Stimulated activated CD8-positive, alpha-beta memory T cell treated with anti-CD3 and anti-CD28 coated beads, Interleukin-12 subunit alpha, Interleukin-12 subunit beta, amount 100 ng/mL, for 24 hours (primary cell): ENCODE results near the gene ERBB4.
"Not testable (repeated sequence)": the region's sequence is repeated elsewhere in the genome, so short reads cannot be mapped to it uniquely, and the experiment has no call there.

Experiments
- DNase-seq: peaks from one replicate; pipeline ENCODE4 v3.0.0-alpha.2; 2020; ENCODE audit errors: extremely low read depth

The ERBB4 gene

GRCh38 chr2:212299333-212299732 lies 239.3 kb downstream of the ERBB4 start:
- no peak for DNase-seq

GRCh38 chr2:212295571-212295970 lies 243.0 kb downstream of the ERBB4 start:
- no peak for DNase-seq

- no peak for DNase-seq
Measured at GRCh38 chr2:212294816-212295215, 243.8 kb downstream of the ERBB4 start.

GRCh38 chr2:212289301-212289700 lies 249.3 kb downstream of the ERBB4 start:
- DNase-seq, result no peak

- DNase-seq, result no peak
Measured at GRCh38 chr2:212288308-212288707, 250.3 kb downstream of the ERBB4 start.

GRCh38 chr2:212284166-212284565 lies 254.4 kb downstream of the ERBB4 start:
- no peak for DNase-seq

GRCh38 chr2:212282671-212283261 lies 255.8 kb downstream of the ERBB4 start:
- DNase-seq, result no peak

GRCh38 chr2:212276813-212277212 lies 261.8 kb downstream of the ERBB4 start:
- DNase-seq, result no peak

GRCh38 chr2:212274215-212274614 lies 264.4 kb downstream of the ERBB4 start:
- DNase-seq, result no peak

- no peak for DNase-seq
Measured at GRCh38 chr2:212271583-212271982, 267.0 kb downstream of the ERBB4 start.

GRCh38 chr2:212269005-212269404 lies 269.6 kb downstream of the ERBB4 start:
- DNase-seq, result no peak

GRCh38 chr2:212266297-212266696 lies 272.3 kb downstream of the ERBB4 start:
- no peak for DNase-seq

GRCh38 chr2:212265777-212266176 lies 272.8 kb downstream of the ERBB4 start:
- no peak for DNase-seq

- DNase-seq, result no peak
Measured at GRCh38 chr2:212264187-212264586, 274.4 kb downstream of the ERBB4 start.

GRCh38 chr2:212259226-212259625 lies 279.4 kb downstream of the ERBB4 start:
- DNase-seq, result no peak

- no peak for DNase-seq
Measured at GRCh38 chr2:212254339-212254738, 284.3 kb downstream of the ERBB4 start.

GRCh38 chr2:212249451-212249850 lies 289.2 kb downstream of the ERBB4 start:
- no peak for DNase-seq

GRCh38 chr2:212245880-212246279 lies 292.7 kb downstream of the ERBB4 start:
- DNase-seq, result no peak

GRCh38 chr2:212242724-212243123 lies 295.9 kb downstream of the ERBB4 start:
- DNase-seq, result no peak

GRCh38 chr2:212238152-212238551 lies 300.4 kb downstream of the ERBB4 start:
- DNase-seq, result not testable (repeated sequence)

GRCh38 chr2:212237350-212238095 lies 301.1 kb downstream of the ERBB4 start:
- no peak for DNase-seq

- no peak for DNase-seq
Measured at GRCh38 chr2:212228743-212229171, 309.8 kb downstream of the ERBB4 start.

GRCh38 chr2:212227755-212228154 lies 310.8 kb downstream of the ERBB4 start:
- no peak for DNase-seq

GRCh38 chr2:212226114-212226513 lies 312.5 kb downstream of the ERBB4 start:
- DNase-seq, result no peak
